Neural progenitor cell (in vitro differentiated cells): ENCODE results near the gene KRTAP20-3.

ENCODE experiments used
- CTCF ChIP-seq: fragments of 200-600 bp; sonication (generic); IDR thresholded peaks from 2 replicates; pipeline ENCODE4 v1.5.1; 2017; ENCODE audit warnings: antibody characterized with exemption, mild to moderate bottlenecking
- EZH2phosphoT487 ChIP-seq: fragments of 200-600 bp; sonication (generic); IDR thresholded peaks from 2 replicates; pipeline ENCODE4 v1.6.1; 2017; ENCODE audit warnings: antibody characterized with exemption

GRCh38 chr21:30672985-30673650 lies 30.5 kb downstream of the KRTAP20-3 start:
- TF ChIP-seq CTCF (no peak), EZH2phosphoT487 (no peak)
